T47D (cell line): Measurements from ENCODE around the gene PRKCZ.

Experiments used
- DNase-seq, 2 experiments: peaks; one replicate each; pipeline versions ENCODE4 v3.0.0 to v3.0.0-alpha.2; 2011 to 2012; ENCODE audit warnings: low read depth in 1 of 2, low spot score in 1 of 2
- JUND ChIP-seq: IDR thresholded peaks from 2 replicates; pipeline ENCODE4 v1.6.1; 2012; ENCODE audit warnings: low read depth
- in situ Hi-C: cut with HindIII; loops from 2 replicates; pipeline ENCODE4 v1.10.0; 2016; ENCODE audit warnings: low sequenced_read_pairs, low pct_unique_long_range_greater_than_20kb

The PRKCZ gene

GRCh38 chr1:2226525-2227345 is 176.5 kb downstream of the PRKCZ start:
- DNase-seq, result no peak
- in situ Hi-C loops, result no loop called here
- no peak for TF ChIP-seq JUND

- TF ChIP-seq JUND, result no peak
- in situ Hi-C loops, result no loop called here
- DNase-seq, result peak; percentile 96 to 98
Observed at GRCh38 chr1:2227346-2228156, 177.3 kb downstream of the PRKCZ start.

GRCh38 chr1:2228157-2228594 is 178.0 kb downstream of the PRKCZ start, which contains the start of gene SKI:
Gene SKI (plus strand): TSS chr1:2228319. CDS start chr1:2228767, 448 bp downstream.
- no peak for TF ChIP-seq JUND
- DNase-seq, result no peak
- in situ Hi-C loops, result no loop called here

GRCh38 chr1:2228694-2229036 is 178.5 kb downstream of the PRKCZ start:
- TF ChIP-seq JUND, result no peak
- no peak for DNase-seq
- in situ Hi-C loops, result no loop called here

GRCh38 chr1:2229037-2229864 is 179.0 kb downstream of the PRKCZ start:
- in situ Hi-C loops, result no loop called here
- DNase-seq, result peak; percentile 60 to 65
- TF ChIP-seq JUND, result no peak

- in situ Hi-C loops, result no loop called here
- no peak for DNase-seq
- TF ChIP-seq JUND, result no peak
Observed at GRCh38 chr1:2229911-2230731, 179.9 kb downstream of the PRKCZ start.

GRCh38 chr1:2230781-2231531 is 180.7 kb downstream of the PRKCZ start:
- no peak for TF ChIP-seq JUND
- DNase-seq, result no peak
- in situ Hi-C loops, result no loop called here

GRCh38 chr1:2231532-2232254 is 181.5 kb downstream of the PRKCZ start:
- in situ Hi-C loops, result no loop called here
- no peak for DNase-seq
- no peak for TF ChIP-seq JUND

GRCh38 chr1:2232255-2232915 is 182.2 kb downstream of the PRKCZ start:
- in situ Hi-C loops, result no loop called here
- TF ChIP-seq JUND, result no peak
- DNase-seq, result no peak

GRCh38 chr1:2232916-2233438 is 182.8 kb downstream of the PRKCZ start:
- in situ Hi-C loops, result no loop called here
- DNase-seq, result no peak
- no peak for TF ChIP-seq JUND
